AG04450 (cell line): Measurements from ENCODE around the gene TNXB. TPM values are rescaled to one million over a fixed set of nuclear protein-coding genes. Genes with fewer than 3 reads are reported as not detected.

ENCODE experiments used
- CTCF ChIA-PET: fragments of 300-600, 350-600 bp; formaldehyde crosslinking; extraction: SDS; loops from one replicate; lab custom pipeline; 2022; ENCODE audit warnings: antibody characterized with exemption, inconsistent platforms; lab: Charles Lee
- POLR2A ChIA-PET: fragments of 350-600 bp; formaldehyde crosslinking; extraction: SDS; loops from one replicate; lab custom pipeline; 2021; ENCODE audit warnings: antibody characterized with exemption, inconsistent platforms; lab: Yijun Ruan, JAX
- DNase-seq: peaks from one replicate; pipeline ENCODE4 v3.0.0-alpha.2; 2011; ENCODE audit warnings: low read depth, low spot score
- H3K27ac ChIP-seq: one replicate; pipeline ENCODE4 v1.5.1; 2012; ENCODE audit warnings: low read depth, low read length, control low read depth
- H3K27me3 ChIP-seq: one replicate; pipeline ENCODE4 v1.6.0; 2012; ENCODE audit warnings: low read length; ENCODE audit not compliant: control insufficient read depth, insufficient read depth
- H3K4me3 ChIP-seq: 2 replicates; pipeline ENCODE4 v1.5.1; 2011; ENCODE audit warnings: mild to moderate bottlenecking, low read depth, low read length, control low read depth
- H3K9me3 ChIP-seq: 2 replicates; pipeline ENCODE4 v1.5.1; 2012; ENCODE audit warnings: low read length; ENCODE audit not compliant: control insufficient read depth, insufficient read depth
- polyA plus RNA-seq: library from polyadenylated mRNA; depleted of rRNA; stranded (reverse); fragments of >200 nt; gene quantifications from 2 replicates; pipeline ENCODE4 v1.2.3, GENCODE V29; 2011
- TF ChIP-seq, protein P1 (sequence below): IDR thresholded peaks from 2 replicates; pipeline ENCODE4 v1.5.1; 2011; ENCODE audit warnings: low read depth, low read length, control low read depth, inconsistent platforms

The TNXB gene
- polyA plus RNA-seq, 1 experiment, result 0.35 TPM

DNA sequence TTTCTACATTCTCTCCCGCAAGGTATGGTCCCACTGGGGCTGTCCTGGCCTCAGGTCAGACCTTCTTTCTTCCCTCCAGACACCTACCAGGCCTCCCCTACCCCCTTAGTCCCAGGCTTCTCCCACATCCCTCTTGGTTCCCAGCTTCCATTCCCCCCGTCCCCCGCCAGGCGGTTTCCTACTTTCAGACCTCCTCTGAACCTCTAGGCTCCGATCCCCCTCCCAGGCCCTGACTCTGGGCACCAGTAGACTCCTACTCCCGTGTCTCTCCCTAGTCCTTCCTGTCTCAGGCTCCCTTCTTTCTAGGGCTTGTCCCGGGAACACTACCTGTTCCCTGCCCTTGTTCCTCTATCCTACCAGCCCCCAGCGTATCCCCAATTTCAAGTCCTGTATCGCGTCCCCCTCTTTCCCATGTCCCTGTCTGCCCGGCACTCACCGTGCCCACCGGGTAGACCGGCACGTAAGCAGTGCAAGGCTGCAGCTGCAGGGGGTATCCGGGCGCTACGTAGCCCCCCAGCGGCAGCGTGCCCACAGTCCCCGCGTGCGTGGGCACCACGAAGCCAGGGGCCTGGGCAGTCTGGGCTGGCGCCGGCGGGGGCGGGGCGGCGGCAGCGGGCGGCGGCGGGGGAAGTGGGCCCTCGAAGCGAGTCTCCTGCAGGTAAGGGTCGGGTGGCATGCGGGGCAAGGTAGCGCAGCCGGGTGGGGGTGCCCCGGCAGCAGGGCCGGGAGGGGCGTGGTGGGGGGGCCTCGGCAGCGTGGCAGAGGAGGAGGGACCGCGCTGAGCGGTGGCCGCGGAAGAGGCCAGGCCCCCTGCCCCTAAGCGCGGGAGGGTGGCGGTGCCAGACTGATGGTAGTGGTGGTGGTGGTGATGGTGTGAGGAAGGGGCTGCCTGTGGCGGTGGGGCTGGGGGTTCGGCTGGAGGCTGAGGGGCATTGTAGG is 41.1 kb upstream of the TNXB start:
- no peak for DNase-seq
- TF ChIP-seq, protein P1, sequence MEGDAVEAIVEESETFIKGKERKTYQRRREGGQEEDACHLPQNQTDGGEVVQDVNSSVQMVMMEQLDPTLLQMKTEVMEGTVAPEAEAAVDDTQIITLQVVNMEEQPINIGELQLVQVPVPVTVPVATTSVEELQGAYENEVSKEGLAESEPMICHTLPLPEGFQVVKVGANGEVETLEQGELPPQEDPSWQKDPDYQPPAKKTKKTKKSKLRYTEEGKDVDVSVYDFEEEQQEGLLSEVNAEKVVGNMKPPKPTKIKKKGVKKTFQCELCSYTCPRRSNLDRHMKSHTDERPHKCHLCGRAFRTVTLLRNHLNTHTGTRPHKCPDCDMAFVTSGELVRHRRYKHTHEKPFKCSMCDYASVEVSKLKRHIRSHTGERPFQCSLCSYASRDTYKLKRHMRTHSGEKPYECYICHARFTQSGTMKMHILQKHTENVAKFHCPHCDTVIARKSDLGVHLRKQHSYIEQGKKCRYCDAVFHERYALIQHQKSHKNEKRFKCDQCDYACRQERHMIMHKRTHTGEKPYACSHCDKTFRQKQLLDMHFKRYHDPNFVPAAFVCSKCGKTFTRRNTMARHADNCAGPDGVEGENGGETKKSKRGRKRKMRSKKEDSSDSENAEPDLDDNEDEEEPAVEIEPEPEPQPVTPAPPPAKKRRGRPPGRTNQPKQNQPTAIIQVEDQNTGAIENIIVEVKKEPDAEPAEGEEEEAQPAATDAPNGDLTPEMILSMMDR, result no peak
- H3K9me3 ChIP-seq, result peaks cover 13% of the 10 kb centered on the region
- CTCF ChIA-PET, result interaction anchor here (1.0 kb wide), 1 partner anchor 33 kb away, joined by 3 read pairs; no protein-coding TSS in a partner anchor
- peaks cover 40% of the 10 kb centered on the region for H3K27me3 ChIP-seq
- no peak overlapping the region for H3K4me3 ChIP-seq
- no peak overlapping the region for H3K27ac ChIP-seq
- POLR2A ChIA-PET, result no interaction called here

DNA sequence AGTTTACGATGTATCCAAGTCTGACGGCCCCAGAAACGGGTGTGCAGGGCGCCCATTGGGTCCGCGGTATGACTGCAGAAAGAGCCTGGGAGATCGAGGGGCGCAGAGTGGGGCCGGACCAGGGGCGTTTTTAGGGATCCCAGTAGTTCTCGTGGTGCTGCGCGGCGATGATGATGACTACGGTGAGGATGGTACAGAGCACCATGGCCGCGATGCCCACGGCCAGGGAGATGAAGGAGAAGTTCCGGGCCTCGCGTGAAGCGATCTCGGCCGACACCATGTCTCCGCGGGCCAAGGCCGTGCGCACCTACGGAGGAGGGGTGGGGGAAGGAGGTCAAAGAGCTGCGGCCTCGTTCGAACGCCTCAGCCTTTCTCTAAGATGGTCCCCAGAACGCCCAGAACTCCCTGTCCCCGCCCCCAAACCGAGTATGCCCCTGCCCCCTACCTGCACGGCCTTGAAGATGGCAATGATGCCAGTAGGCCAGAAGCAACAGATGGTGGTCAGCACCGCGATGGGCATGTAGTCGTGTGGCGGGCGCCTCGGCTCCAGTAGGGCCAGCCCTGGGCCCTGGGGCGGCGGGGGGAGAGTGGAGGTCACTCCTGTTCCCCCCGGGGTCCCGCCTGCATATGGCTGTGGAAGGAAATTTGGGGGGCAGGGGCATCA is 40.1 kb upstream of the TNXB start:
- ChIA-PET CTCF (no interaction called here), POLR2A (interaction anchor here (0.9 kb wide), 1 partner anchor 9 kb away, joined by 3 read pairs; no protein-coding TSS in a partner anchor)
- Histone ChIP-seq H3K4me3 (no peak overlapping the region), H3K27me3 (peaks cover 42% of the 10 kb centered on the region), H3K27ac (no peak overlapping the region), H3K9me3 (peaks cover 13% of the 10 kb centered on the region)
- no peak for DNase-seq
- TF ChIP-seq, protein P1, result no peak

GRCh38 chr6:32148289-32149091 is 39.4 kb upstream of the TNXB start:
- no peak for DNase-seq
- H3K9me3 ChIP-seq, result peaks cover 13% of the 10 kb centered on the region
- ChIA-PET POLR2A (interaction anchor here (0.9 kb wide), 1 partner anchor 8 kb away, joined by 3 read pairs; no protein-coding TSS in a partner anchor), CTCF (interaction anchor here (1.2 kb wide), 1 partner anchor 10 kb away, joined by 3 read pairs; no protein-coding TSS in a partner anchor)
- H3K4me3 ChIP-seq, result no peak overlapping the region
- no peak overlapping the region for H3K27ac ChIP-seq
- TF ChIP-seq, protein P1, result no peak
- peaks cover 42% of the 10 kb centered on the region for H3K27me3 ChIP-seq

GRCh38 chr6:32147401-32148132 is 38.4 kb upstream of the TNXB start:
- POLR2A ChIA-PET, result interaction anchor here (1.4 kb wide), 1 partner anchor 12 kb away, joined by 5 read pairs; no protein-coding TSS in a partner anchor

More at GRCh38 chr6:32147401-32148132, 38.4 kb upstream of the TNXB start:
- no peak for DNase-seq
- TF ChIP-seq, protein P1, result no peak
- Histone ChIP-seq H3K27ac (no peak overlapping the region), H3K27me3 (peaks cover 42% of the 10 kb centered on the region), H3K9me3 (peaks cover 13% of the 10 kb centered on the region), H3K4me3 (no peak overlapping the region)
- CTCF ChIA-PET, result interaction anchor here (1.2 kb wide), 1 partner anchor 9 kb away, joined by 3 read pairs; no protein-coding TSS in a partner anchor
